Activated naive CD8-positive, alpha-beta T cell treated with anti-CD3 and anti-CD28 coated beads, Interleukin-2, amount 50 U/mL, for 24 hours (primary cell): ENCODE data around the gene PRDM12.

Experiments
- ATAC-seq: fragments of 150-1000 bp; cut with Tn5 transposase; one replicate; pipeline ENCODE4 v1.10.0; 2021
- DNase-seq: peaks from one replicate; pipeline ENCODE4 v3.0.0; 2021
- H3K27ac Mint-ChIP-seq: one replicate; pipeline ENCODE4 v1.8.0; 2021; ENCODE audit warnings: mild to moderate bottlenecking, mixed read lengths
- H3K27me3 Mint-ChIP-seq: one replicate; pipeline ENCODE4 v1.8.0; 2021; ENCODE audit warnings: mixed read lengths
- H3K36me3 Mint-ChIP-seq: one replicate; pipeline ENCODE4 v1.8.0; 2021; ENCODE audit warnings: low read depth, mixed read lengths
- H3K4me1 Mint-ChIP-seq: one replicate; pipeline ENCODE4 v1.8.0; 2021; ENCODE audit warnings: mixed read lengths
- H3K4me3 Mint-ChIP-seq: one replicate; pipeline ENCODE4 v1.8.0; 2021; ENCODE audit warnings: mild to moderate bottlenecking, moderate library complexity, mixed read lengths
- H3K9me3 Mint-ChIP-seq: one replicate; pipeline ENCODE4 v1.8.0; 2021; ENCODE audit warnings: mixed read lengths

Gene PRDM12

GRCh38 chr9:130664251-130665028 lies at the start of gene PRDM12:
TSS of gene PRDM12 (plus strand) at chr9:130664594. CDS start at chr9:130664654, 60 bp downstream.
- no peaks in the 10 kb centered on the region for H3K9me3 Mint-ChIP-seq
- H3K27ac Mint-ChIP-seq, result no peak within 1 kb of the TSS
- H3K4me3 Mint-ChIP-seq, result peak within 1 kb of the TSS; percentile 40
- no peak for DNase-seq
- H3K27me3 Mint-ChIP-seq, result peaks cover 67% of the 10 kb centered on the region
- H3K4me1 Mint-ChIP-seq, result peaks cover 17% of the 10 kb centered on the region
- peaks cover 2% of the 10 kb centered on the region for H3K36me3 Mint-ChIP-seq
- ATAC-seq, result no peak

- Mint-ChIP-seq H3K4me1 (no peaks in the 10 kb centered on the region), H3K27me3 (no peaks in the 10 kb centered on the region), H3K36me3 (peaks cover 64% of the 10 kb centered on the region), H3K4me3 (no peak overlapping the region), H3K27ac (no peak overlapping the region), H3K9me3 (no peaks in the 10 kb centered on the region)
- DNase-seq (no peak), ATAC-seq (no peak)
These were observed 47.9 kb upstream of the PRDM12 start for GRCh38 chr9:130616451-130616850.

- no peak for DNase-seq
- no peak for ATAC-seq
- H3K9me3 Mint-ChIP-seq, result no peaks in the 10 kb centered on the region
- H3K27ac Mint-ChIP-seq, result no peak overlapping the region
- no peaks in the 10 kb centered on the region for H3K27me3 Mint-ChIP-seq
- H3K4me1 Mint-ChIP-seq, result no peaks in the 10 kb centered on the region
- H3K4me3 Mint-ChIP-seq, result no peak overlapping the region
- H3K36me3 Mint-ChIP-seq, result peaks cover 47% of the 10 kb centered on the region
These were observed 40.9 kb upstream of the PRDM12 start for GRCh38 chr9:130623466-130623865.

- Mint-ChIP-seq H3K27ac (no peak overlapping the region), H3K4me3 (no peak overlapping the region), H3K4me1 (no peaks in the 10 kb centered on the region), H3K9me3 (no peaks in the 10 kb centered on the region), H3K36me3 (peaks cover 47% of the 10 kb centered on the region), H3K27me3 (no peaks in the 10 kb centered on the region)
- DNase-seq (no peak), ATAC-seq (no peak)
These were observed 40.2 kb upstream of the PRDM12 start for GRCh38 chr9:130624154-130624553.

- Mint-ChIP-seq H3K4me1 (no peaks in the 10 kb centered on the region), H3K27me3 (no peaks in the 10 kb centered on the region), H3K36me3 (peaks cover 36% of the 10 kb centered on the region), H3K4me3 (no peak overlapping the region), H3K27ac (no peak overlapping the region), H3K9me3 (no peaks in the 10 kb centered on the region)
- DNase-seq (no peak), ATAC-seq (no peak)
These were observed 38.0 kb upstream of the PRDM12 start for GRCh38 chr9:130626249-130626996.

- H3K27ac Mint-ChIP-seq, result no peak overlapping the region
- H3K4me3 Mint-ChIP-seq, result no peak overlapping the region
- ATAC-seq (no peak), DNase-seq (no peak)
- peaks cover 40% of the 10 kb centered on the region for H3K36me3 Mint-ChIP-seq
- H3K9me3 Mint-ChIP-seq, result no peaks in the 10 kb centered on the region
- no peaks in the 10 kb centered on the region for H3K27me3 Mint-ChIP-seq
- H3K4me1 Mint-ChIP-seq, result no peaks in the 10 kb centered on the region
These were observed 37.3 kb upstream of the PRDM12 start for GRCh38 chr9:130627051-130627450.

GRCh38 chr9:130627896-130628792 lies 36.2 kb upstream of the PRDM12 start:
- H3K27me3 Mint-ChIP-seq, result no peaks in the 10 kb centered on the region
- H3K9me3 Mint-ChIP-seq, result no peaks in the 10 kb centered on the region
- no peaks in the 10 kb centered on the region for H3K4me1 Mint-ChIP-seq
- no peak overlapping the region for H3K27ac Mint-ChIP-seq
- no peak overlapping the region for H3K4me3 Mint-ChIP-seq
- peaks cover 34% of the 10 kb centered on the region for H3K36me3 Mint-ChIP-seq
- ATAC-seq (no peak), DNase-seq (no peak)

GRCh38 chr9:130629443-130630070 lies 34.8 kb upstream of the PRDM12 start:
- no peak overlapping the region for H3K4me3 Mint-ChIP-seq
- H3K4me1 Mint-ChIP-seq, result no peaks in the 10 kb centered on the region
- H3K36me3 Mint-ChIP-seq, result peaks cover 23% of the 10 kb centered on the region
- H3K27me3 Mint-ChIP-seq, result no peaks in the 10 kb centered on the region
- no peak overlapping the region for H3K27ac Mint-ChIP-seq
- H3K9me3 Mint-ChIP-seq, result no peaks in the 10 kb centered on the region
- no peak for ATAC-seq
- DNase-seq, result no peak

- H3K4me1 Mint-ChIP-seq, result no peaks in the 10 kb centered on the region
- ATAC-seq, result no peak
- peaks cover 26% of the 10 kb centered on the region for H3K36me3 Mint-ChIP-seq
- no peak overlapping the region for H3K4me3 Mint-ChIP-seq
- H3K9me3 Mint-ChIP-seq, result no peaks in the 10 kb centered on the region
- no peaks in the 10 kb centered on the region for H3K27me3 Mint-ChIP-seq
- no peak overlapping the region for H3K27ac Mint-ChIP-seq
- no peak for DNase-seq
These were observed 34.3 kb upstream of the PRDM12 start for GRCh38 chr9:130630071-130630450.

- H3K4me3 Mint-ChIP-seq, result no peak overlapping the region
- ATAC-seq (no peak), DNase-seq (no peak)
- H3K36me3 Mint-ChIP-seq, result peaks cover 22% of the 10 kb centered on the region
- H3K27me3 Mint-ChIP-seq, result no peaks in the 10 kb centered on the region
- no peaks in the 10 kb centered on the region for H3K9me3 Mint-ChIP-seq
- H3K27ac Mint-ChIP-seq, result no peak overlapping the region
- H3K4me1 Mint-ChIP-seq, result no peaks in the 10 kb centered on the region
These were observed 33.7 kb upstream of the PRDM12 start for GRCh38 chr9:130630506-130631330.

- Mint-ChIP-seq H3K36me3 (peaks cover 19% of the 10 kb centered on the region), H3K9me3 (no peaks in the 10 kb centered on the region), H3K27me3 (no peaks in the 10 kb centered on the region), H3K4me1 (no peaks in the 10 kb centered on the region), H3K27ac (no peak overlapping the region), H3K4me3 (no peak overlapping the region)
- no peak for ATAC-seq
- DNase-seq, result no peak
These were observed 32.9 kb upstream of the PRDM12 start for GRCh38 chr9:130631331-130632080.

- H3K27ac Mint-ChIP-seq, result no peak overlapping the region
- no peak overlapping the region for H3K4me3 Mint-ChIP-seq
- no peaks in the 10 kb centered on the region for H3K4me1 Mint-ChIP-seq
- H3K9me3 Mint-ChIP-seq, result no peaks in the 10 kb centered on the region
- no peak for DNase-seq
- no peaks in the 10 kb centered on the region for H3K27me3 Mint-ChIP-seq
- no peak for ATAC-seq
- peaks cover 22% of the 10 kb centered on the region for H3K36me3 Mint-ChIP-seq
These were observed 32.2 kb upstream of the PRDM12 start for GRCh38 chr9:130632081-130632710.

GRCh38 chr9:130632841-130633240 lies 31.6 kb upstream of the PRDM12 start:
- Mint-ChIP-seq H3K4me1 (no peaks in the 10 kb centered on the region), H3K27me3 (no peaks in the 10 kb centered on the region), H3K27ac (no peak overlapping the region), H3K9me3 (no peaks in the 10 kb centered on the region), H3K4me3 (no peak overlapping the region), H3K36me3 (peaks cover 20% of the 10 kb centered on the region)
- no peak for ATAC-seq
- no peak for DNase-seq
